ENCODE measurements around the gene NXPH3.

DNA sequence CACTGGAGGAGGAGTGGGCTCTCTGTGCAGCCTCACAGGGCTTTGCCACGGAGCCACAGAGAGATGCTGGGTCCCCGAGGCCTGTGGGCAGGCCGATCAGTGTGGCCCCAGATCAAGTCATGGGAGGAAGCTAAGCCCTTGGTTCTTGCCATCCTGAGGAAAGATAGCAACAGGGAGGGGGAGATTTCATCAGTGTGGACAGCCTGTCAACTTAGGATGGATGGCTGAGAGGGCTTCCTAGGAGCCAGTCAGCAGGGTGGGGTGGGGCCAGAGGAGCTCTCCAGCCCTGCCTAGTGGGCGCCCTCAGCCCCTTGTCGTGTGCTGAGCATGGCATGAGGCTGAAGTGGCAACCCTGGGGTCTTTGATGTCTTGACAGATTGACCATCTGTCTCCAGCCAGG lies 3.9 kb downstream of the NXPH3 start:
- no peak for TF ChIP-seq CTCF (IDR thresholded peaks at IDR 0.05)
- TF ChIP-seq EZH2 (IDR thresholded peaks at IDR 0.05; ENCODE audit: borderline replicate concordance, insufficient read depth, low read depth, low read length, poor library complexity, severe bottlenecking): no peak

Data from B cell (primary cell).